HG03439 (cell line): ENCODE results near the gene ADAMTSL2.

Source experiments
- ATAC-seq: cut with Tn5 transposase; IDR thresholded peaks from one replicate; pipeline ENCODE4 v1.9.1; 2021; ENCODE audit warnings: mild to moderate bottlenecking, moderate library complexity; ENCODE audit not compliant: unreplicated experiment

ADAMTSL2 gene

GRCh38 chr9:133603135-133603927, 68.8 kb downstream of the ADAMTSL2 start:
- no peak for ATAC-seq

- ATAC-seq: no peak
Observed at GRCh38 chr9:133604214-133604613, 69.7 kb downstream of the ADAMTSL2 start.

GRCh38 chr9:133604856-133605255, 70.4 kb downstream of the ADAMTSL2 start:
- no peak for ATAC-seq

- no peak for ATAC-seq
Observed at GRCh38 chr9:133605446-133605845, 70.9 kb downstream of the ADAMTSL2 start.

- ATAC-seq: no peak
Observed at GRCh38 chr9:133605856-133606707, 71.6 kb downstream of the ADAMTSL2 start.

GRCh38 chr9:133606708-133607025, 72.2 kb downstream of the ADAMTSL2 start:
- no peak for ATAC-seq

GRCh38 chr9:133607381-133607780, 72.9 kb downstream of the ADAMTSL2 start:
- no peak for ATAC-seq

- no peak for ATAC-seq
Observed at GRCh38 chr9:133607976-133608375, 73.5 kb downstream of the ADAMTSL2 start.

GRCh38 chr9:133608382-133608781, 73.9 kb downstream of the ADAMTSL2 start:
- ATAC-seq: no peak

- no peak for ATAC-seq
Observed at GRCh38 chr9:133608889-133609288, 74.4 kb downstream of the ADAMTSL2 start.

GRCh38 chr9:133609311-133610098, 75.0 kb downstream of the ADAMTSL2 start, which contains the start of gene FAM163B:
TSS of gene FAM163B (minus strand) at chr9:133609389. CDS start at chr9:133580223, 29,166 bp downstream.
- no peak for ATAC-seq

- no peak for ATAC-seq
Observed at GRCh38 chr9:133610845-133611244, 76.3 kb downstream of the ADAMTSL2 start.

GRCh38 chr9:133612051-133612450, 77.5 kb downstream of the ADAMTSL2 start:
- no peak for ATAC-seq

- no peak for ATAC-seq
Observed at GRCh38 chr9:133612816-133613215, 78.3 kb downstream of the ADAMTSL2 start.

GRCh38 chr9:133613432-133613831, 78.9 kb downstream of the ADAMTSL2 start:
- no peak for ATAC-seq

- no peak for ATAC-seq
Observed at GRCh38 chr9:133614056-133614455, 79.6 kb downstream of the ADAMTSL2 start.

GRCh38 chr9:133614678-133615077, 80.2 kb downstream of the ADAMTSL2 start:
- ATAC-seq: no peak

- no peak for ATAC-seq
Observed at GRCh38 chr9:133615186-133615585, 80.7 kb downstream of the ADAMTSL2 start.

- ATAC-seq: no peak
Observed at GRCh38 chr9:133615606-133616188, 81.2 kb downstream of the ADAMTSL2 start.

- no peak for ATAC-seq
Observed at GRCh38 chr9:133616643-133617405, 82.3 kb downstream of the ADAMTSL2 start.
